Left cardiac atrium (tissue), 4 donors: Measurements from ENCODE around the gene ADGRG3. TPM values are rescaled to one million over a fixed set of nuclear protein-coding genes. Genes with fewer than 3 reads are reported as not detected.

Experiments used
- ATAC-seq, 2 donors: fragments of 200-7000 bp; cut with Tn5 transposase; one replicate each; pipeline ENCODE4 v1.9.1; 2020; ENCODE audit warnings: mild to moderate bottlenecking in 2 of 2, moderate library complexity in 2 of 2
- DNase-seq: peaks from one replicate; pipeline ENCODE4 v3.0.0-alpha.2; 2020
- intact Hi-C, 2 donors: fragments of 100-400 bp; cut with DNase I; formaldehyde crosslinking; loops; one replicate each; pipeline versions ENCODE4 v1.14.1 to v1.15.1; 2022 to 2023
- total RNA-seq, 2 donors: library from RNA; stranded (reverse); fragmentation: NEBNext Ultra II Directional; extraction: Animal tissue kit (Norgen Biotek cat#: 25700); gene quantifications; one replicate each; pipeline ENCODE4 v1.2.1, GENCODE V29; 2021
- donor health status: DM: no; HTN: yes; CAD: no.
- donor health status: DM: no; HTN: yes; CAD: no; lungs with severe emphysema.
- donor health status: DM: yes; HTN: yes; CAD: no.
- donor health status: Dilated cardiomyopathy.

Gene ADGRG3
- total RNA-seq, 2 donors from 2014 or later, result 0.97 to 1.1 TPM

GRCh38 chr16:57738844-57739243 is 70.7 kb downstream of the ADGRG3 start:
- ATAC-seq, result no peak
- intact Hi-C loops, result no loop called here
- DNase-seq, result no peak

Other genes with a start within 250 kb of the ADGRG3 start
- gene CIAPIN1, start 220.9 kb upstream of the ADGRG3 start, total RNA-seq, result 10 to 100 TPM; 36.5 to 77.0 TPM
- 100 to 1,000 TPM in 1 of 2 donors, 10 to 100 TPM in 1; 98.9 to 128 TPM for gene COQ9, start 220.8 kb upstream of the ADGRG3 start, total RNA-seq
- gene POLR2C, start 205.6 kb upstream of the ADGRG3 start, total RNA-seq, result 10 to 100 TPM; 33.2 to 41.9 TPM
- 10 to 100 TPM; 14.2 to 14.5 TPM for gene DOK4, start 181.8 kb upstream of the ADGRG3 start, total RNA-seq
- 1 to 10 TPM; 5.3 to 8.9 TPM for gene CCDC102A, start 131.7 kb upstream of the ADGRG3 start, total RNA-seq
- under 1 TPM; 0.18 to 0.34 TPM for gene ADGRG5, start 125.7 kb upstream of the ADGRG3 start, total RNA-seq
- 10 to 100 TPM; 22.9 to 41.9 TPM for gene ADGRG1, start 39.7 kb upstream of the ADGRG3 start, total RNA-seq
- not detected for gene DRC7, start 26.5 kb downstream of the ADGRG3 start, total RNA-seq
- gene KATNB1, start 67.5 kb downstream of the ADGRG3 start, total RNA-seq, result 10 to 100 TPM; 11.2 to 11.7 TPM
- 10 to 100 TPM; 37.1 to 55.4 TPM for gene KIFC3, start 134.2 kb downstream of the ADGRG3 start, total RNA-seq